HS-5 (cell line): ENCODE data around the gene ZNF224.

Experiments
- DNase-seq: peaks from one replicate; pipeline ENCODE4 v3.0.0-alpha.2; 2012; ENCODE audit warnings: low read depth

ZNF224 gene

DNA sequence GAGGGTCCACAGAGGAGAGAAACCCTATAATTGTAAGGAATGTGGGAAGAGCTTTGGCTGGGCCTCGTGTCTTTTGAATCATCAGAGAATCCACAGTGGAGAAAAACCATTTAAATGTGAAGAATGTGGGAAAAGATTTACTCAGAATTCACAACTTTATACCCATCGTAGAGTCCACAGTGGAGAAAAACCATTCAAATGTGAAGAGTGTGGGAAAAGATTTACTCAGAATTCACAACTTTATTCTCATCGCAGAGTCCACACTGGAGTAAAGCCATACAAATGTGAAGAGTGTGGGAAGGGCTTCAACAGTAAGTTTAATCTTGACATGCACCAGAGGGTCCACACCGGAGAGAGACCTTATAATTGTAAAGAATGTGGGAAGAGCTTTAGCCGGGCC lies 37.8 kb downstream of the ZNF224 start:
- DNase-seq = no peak

DNA sequence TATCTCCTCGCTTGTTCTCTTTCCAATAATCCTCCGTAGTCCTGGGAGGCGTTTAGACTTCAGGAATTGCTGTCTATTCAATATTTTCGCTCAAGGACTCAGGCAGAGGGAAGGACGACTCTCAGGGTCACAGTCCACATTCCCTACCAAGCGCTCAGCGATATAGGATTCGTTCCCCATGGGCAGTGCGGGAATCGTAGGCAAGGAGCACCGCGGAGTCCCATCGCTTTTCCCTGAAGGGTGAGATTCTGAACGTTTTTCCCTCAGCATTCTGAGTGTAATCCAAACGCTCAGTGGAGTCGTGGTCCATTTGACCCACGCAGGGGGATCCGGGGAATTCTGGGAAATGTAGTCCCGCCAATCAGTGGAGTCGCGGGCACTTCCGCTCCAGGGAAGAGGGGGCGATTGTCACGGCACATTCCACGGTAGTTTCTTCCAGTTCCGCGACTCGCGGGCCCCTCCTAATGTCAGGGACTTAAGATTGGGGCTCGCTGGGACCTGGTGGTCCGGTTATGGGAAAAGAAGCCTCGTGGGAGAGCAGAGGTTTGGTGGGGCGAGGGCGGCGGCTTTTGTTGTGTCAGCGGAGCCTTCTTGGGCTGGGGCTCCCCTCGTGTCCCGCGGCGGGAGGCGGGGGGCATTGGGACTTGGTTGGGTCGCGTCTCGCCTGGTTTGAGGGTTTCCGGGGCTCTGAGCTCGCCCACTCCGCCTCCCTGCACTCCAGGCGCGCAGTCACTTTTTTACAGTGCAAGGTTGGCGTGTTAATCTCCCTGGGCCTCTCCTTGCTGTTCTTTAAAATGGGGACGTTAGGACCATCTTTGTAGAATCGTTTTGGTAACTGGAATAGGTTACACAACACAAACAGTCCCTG lies 47.3 kb downstream of the ZNF224 start, which contains the start of gene ZNF234:
TSS of gene ZNF234 (plus strand) at position 364 of the 868 bp plus-strand sequence. CDS start 3,079 bp downstream, outside the sequence.
- peak; percentile 55 for DNase-seq

DNA sequence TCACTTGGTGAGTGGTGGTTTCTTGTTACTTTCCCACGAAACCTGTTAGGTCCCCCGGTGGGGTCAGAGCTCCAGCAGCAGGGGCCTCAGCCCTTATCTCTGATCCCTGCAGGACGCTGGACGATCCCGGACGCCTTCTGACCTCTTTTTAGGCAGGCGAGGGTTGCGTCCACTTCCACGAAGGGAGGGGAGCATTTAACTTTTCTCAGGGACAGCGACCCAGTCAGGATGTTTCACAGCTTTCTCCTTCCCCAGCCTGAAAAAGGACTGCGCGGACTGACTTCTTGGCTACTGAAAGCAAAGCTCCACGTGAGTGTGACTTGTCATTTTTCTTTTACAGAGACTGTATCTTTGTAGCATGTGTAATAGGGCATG lies 47.9 kb downstream of the ZNF224 start:
- DNase-seq = no peak

DNA sequence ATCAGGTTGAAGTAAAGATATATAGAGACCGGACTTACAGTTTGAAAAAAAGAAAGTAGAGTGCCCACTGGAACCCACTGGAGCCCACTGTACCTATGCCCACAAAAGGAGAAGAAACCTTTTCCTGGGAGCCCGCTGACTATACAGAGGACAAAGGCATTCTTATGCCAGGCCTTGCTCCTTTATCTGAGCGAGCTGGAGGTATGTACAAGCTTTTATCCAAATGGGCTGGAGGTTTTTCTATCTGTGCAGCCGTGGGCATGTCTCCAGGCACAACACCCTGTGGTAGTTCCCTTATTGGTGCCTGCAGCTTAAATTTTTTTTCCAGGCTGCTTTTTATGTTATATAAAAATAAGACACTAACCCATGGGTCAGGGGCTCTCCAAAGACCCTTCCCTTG lies 55.6 kb downstream of the ZNF224 start:
- DNase-seq = no peak

DNA sequence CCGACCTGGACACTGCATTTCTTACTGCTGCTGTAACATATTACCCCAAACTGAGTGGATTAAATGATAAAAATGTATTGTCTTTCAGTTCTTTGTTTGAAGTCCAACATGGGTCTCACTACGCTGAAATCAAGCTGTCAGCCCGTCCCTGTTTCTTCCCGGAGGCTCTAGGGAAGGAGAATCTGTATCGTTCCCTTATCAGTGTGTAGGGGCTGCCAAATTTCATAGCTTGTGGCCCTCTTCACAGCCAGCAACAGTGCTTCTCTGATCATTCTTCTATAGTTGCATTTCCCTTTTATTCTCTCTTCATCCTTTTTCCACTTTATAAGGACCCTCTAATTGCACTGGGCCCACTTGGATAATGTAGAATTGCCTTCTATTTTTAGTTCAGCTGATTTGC lies 57.3 kb downstream of the ZNF224 start:
- no peak for DNase-seq

DNA sequence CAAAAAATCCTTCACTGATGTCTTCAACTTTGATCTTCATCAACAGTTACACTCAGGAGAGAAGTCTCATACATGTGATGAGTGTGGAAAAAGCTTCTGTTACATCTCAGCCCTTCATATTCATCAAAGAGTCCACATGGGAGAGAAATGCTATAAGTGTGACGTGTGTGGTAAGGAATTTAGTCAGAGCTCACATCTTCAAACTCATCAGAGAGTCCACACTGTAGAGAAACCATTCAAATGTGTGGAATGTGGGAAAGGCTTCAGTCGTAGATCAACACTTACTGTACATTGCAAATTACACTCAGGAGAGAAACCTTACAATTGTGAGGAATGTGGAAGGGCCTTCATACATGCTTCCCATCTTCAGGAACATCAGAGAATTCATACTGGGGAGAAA lies 62.3 kb downstream of the ZNF224 start:
- no peak for DNase-seq
